Skeletal muscle tissue (tissue), 4 donors: ENCODE data around the gene DBN1. TPM values are rescaled to one million over a fixed set of nuclear protein-coding genes. Genes with fewer than 3 reads are reported as not detected.

Experiments
- H3K27ac ChIP-seq: one replicate; pipeline ENCODE4 v1.7.0; 2013; ENCODE audit warnings: mild to moderate bottlenecking, low read depth, low read length, inconsistent platforms
- H3K27me3 ChIP-seq, 3 donors: one replicate each; pipeline ENCODE4 v1.7.0; 2013; ENCODE audit warnings: low read length in 3 of 3; ENCODE audit not compliant: control insufficient read depth in 3 of 3, insufficient read depth in 3 of 3
- H3K36me3 ChIP-seq, 3 donors: one replicate each; pipeline ENCODE4 v1.7.0; 2013; ENCODE audit warnings: low read length in 3 of 3; ENCODE audit not compliant: control insufficient read depth in 3 of 3, insufficient read depth in 3 of 3
- H3K4me1 ChIP-seq, 3 donors: one replicate each; pipeline ENCODE4 v1.7.0; 2013; ENCODE audit warnings: low read length in 3 of 3, mild to moderate bottlenecking in 3 of 3; ENCODE audit not compliant: control insufficient read depth in 3 of 3, insufficient read depth in 3 of 3
- H3K4me3 ChIP-seq, 3 donors: one replicate each; pipeline ENCODE4 v1.7.0; 2013; ENCODE audit warnings: low read length in 3 of 3
- H3K9ac ChIP-seq, 3 donors: one replicate each; pipeline ENCODE4 v1.7.0; 2013; ENCODE audit warnings: low read length in 3 of 3, mild to moderate bottlenecking in 3 of 3, moderate library complexity in 2 of 3, low read depth in 1 of 3
- H3K9me3 ChIP-seq, 3 donors: one replicate each; pipeline ENCODE4 v1.7.0; 2013; ENCODE audit warnings: low read length in 3 of 3; ENCODE audit not compliant: control insufficient read depth in 3 of 3
- total RNA-seq: library from RNA; depleted of rRNA; stranded (reverse); fragments of >200 nt; gene quantifications from one replicate; pipeline ENCODE4 v1.2.3, GENCODE V29; 2014
- donor health status: Osteomylitis.

Gene DBN1
- total RNA-seq, 1 donor from 2014 or later: 108 TPM

DNA sequence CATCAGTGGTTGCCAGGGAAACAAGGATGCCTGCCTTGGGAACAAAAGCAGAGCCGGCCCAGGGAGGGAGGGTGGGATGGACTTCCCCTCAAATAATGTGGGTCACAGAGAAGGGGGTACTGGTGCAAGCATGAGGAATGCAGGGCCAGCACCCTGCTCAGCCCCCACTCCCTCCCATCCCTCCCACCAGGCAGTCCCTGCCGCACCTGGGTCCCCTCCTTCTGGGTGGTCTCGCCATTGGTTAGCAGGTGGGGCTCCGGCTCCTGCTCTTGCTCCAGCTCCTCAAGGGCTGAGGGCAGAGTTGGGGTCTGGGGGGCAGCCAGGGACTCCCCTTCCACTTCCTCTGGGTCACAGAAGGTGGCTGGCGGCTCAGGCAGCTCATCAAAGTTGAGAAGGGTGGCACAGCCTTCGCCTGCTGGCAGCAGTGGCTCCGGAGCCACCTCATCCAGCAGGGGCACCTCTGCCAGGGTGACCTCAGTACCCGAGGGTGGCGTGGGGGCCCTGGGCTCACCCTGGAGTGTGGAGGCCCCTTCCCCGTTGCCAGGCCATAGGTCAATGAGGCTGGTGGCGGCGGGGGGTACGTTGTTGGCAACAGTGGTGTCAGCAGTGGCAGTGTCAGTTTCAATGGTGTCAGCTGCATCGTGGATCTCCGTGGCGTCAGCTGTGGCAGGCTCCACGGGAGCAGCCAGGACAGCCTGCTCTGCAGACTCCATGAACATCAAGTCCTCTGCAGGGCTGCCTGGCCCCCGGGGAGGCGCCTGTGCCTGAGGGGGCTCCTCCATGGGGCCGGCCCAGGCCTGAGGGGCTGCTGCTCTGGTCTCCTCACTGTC, 15.4 kb downstream of the DBN1 start:
- Histone ChIP-seq H3K4me1 (peaks cover 24 to 32% (median 28%) of the 10 kb centered on the region in 3 donors), H3K27ac (no peak overlapping the region), H3K4me3 (no peak overlapping the region), H3K27me3 (peaks cover 0 to 9% (median 0%) of the 10 kb centered on the region in 3 donors), H3K9me3 (no peaks in the 10 kb centered on the region), H3K36me3 (peaks cover 0 to 6% (median 6%) of the 10 kb centered on the region in 3 donors), H3K9ac (no peak overlapping the region)

DNA sequence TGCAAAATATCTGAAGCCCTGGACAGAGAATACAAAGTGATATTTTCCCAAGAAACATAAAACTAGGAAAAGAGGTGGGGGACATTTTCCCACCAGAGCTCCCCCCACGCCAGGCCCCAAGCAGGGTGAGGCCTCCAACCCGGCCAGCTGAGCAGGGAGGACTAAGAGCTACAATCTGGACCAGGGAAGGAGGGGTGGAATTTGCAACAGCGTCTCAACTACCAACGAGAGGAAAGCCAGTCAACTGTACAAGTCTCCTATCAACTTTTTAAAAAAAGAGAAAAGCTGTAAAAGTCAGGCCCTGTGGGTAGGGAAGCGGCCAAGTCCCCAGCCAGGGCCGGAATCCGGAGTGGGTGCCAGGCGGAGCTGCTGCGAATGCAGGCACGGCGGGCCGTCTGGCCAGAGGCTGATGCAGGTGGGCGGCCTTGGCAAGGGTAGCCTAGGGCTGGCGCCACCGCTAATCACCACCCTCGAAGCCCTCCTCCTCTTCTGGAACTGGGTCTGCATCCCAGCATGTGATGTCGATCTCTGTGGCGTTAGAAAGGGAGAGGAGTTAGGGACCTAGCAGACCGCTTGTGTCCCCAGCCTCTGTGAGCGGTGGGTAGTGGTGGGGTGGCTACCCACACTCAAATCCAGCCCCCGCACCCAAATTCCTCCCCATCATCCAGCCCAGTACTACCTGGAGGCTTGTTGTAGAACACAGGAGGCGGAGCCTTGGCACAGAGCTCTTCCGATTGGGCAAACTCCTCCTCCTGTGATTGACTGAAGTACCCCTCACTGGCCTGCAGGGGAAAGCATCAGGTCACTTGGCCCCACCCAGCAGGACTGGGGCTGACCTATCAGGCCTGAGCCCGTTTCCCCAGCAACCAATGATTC, 16.2 kb downstream of the DBN1 start:
- H3K27me3 ChIP-seq: peaks cover 0 to 16% (median 8%) of the 10 kb centered on the region in 3 donors
- peaks cover 24 to 32% (median 26%) of the 10 kb centered on the region in 3 donors for H3K4me1 ChIP-seq
- no peaks in the 10 kb centered on the region for H3K9me3 ChIP-seq
- H3K9ac ChIP-seq: peak overlapping the region in 1 of 3 donors; percentile 3
- peaks cover 0 to 6% (median 6%) of the 10 kb centered on the region in 3 donors for H3K36me3 ChIP-seq
- peak overlapping the region; percentile 12 for H3K27ac ChIP-seq
- no peak overlapping the region for H3K4me3 ChIP-seq

DNA sequence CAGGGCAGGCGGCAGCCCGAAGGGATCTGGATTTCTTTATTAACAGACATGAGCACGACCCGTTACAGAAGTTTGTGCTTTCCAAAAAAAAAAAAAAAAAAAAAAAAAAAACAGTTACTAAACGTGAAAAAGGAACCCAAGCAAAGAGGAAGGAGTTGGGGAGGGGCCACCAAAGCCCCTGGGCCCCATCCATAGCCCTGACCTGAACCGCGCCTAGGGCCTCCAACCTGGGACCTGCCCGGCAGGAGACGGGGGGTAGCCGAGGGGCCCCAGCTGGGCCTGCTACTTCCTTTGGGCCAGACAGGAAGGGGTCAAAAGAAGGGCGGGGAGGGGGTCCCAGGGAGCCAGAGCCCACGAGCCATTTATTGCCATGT, 16.9 kb downstream of the DBN1 start:
- peak overlapping the region in 1 of 3 donors; percentile 3 for H3K9ac ChIP-seq
- H3K27me3 ChIP-seq: peaks cover 0 to 22% (median 14%) of the 10 kb centered on the region in 3 donors
- H3K9me3 ChIP-seq: no peaks in the 10 kb centered on the region
- H3K4me1 ChIP-seq: peaks cover 24 to 32% (median 26%) of the 10 kb centered on the region in 3 donors
- H3K36me3 ChIP-seq: peaks cover 0 to 6% (median 6%) of the 10 kb centered on the region in 3 donors
- H3K4me3 ChIP-seq: no peak overlapping the region
- H3K27ac ChIP-seq: no peak overlapping the region

DNA sequence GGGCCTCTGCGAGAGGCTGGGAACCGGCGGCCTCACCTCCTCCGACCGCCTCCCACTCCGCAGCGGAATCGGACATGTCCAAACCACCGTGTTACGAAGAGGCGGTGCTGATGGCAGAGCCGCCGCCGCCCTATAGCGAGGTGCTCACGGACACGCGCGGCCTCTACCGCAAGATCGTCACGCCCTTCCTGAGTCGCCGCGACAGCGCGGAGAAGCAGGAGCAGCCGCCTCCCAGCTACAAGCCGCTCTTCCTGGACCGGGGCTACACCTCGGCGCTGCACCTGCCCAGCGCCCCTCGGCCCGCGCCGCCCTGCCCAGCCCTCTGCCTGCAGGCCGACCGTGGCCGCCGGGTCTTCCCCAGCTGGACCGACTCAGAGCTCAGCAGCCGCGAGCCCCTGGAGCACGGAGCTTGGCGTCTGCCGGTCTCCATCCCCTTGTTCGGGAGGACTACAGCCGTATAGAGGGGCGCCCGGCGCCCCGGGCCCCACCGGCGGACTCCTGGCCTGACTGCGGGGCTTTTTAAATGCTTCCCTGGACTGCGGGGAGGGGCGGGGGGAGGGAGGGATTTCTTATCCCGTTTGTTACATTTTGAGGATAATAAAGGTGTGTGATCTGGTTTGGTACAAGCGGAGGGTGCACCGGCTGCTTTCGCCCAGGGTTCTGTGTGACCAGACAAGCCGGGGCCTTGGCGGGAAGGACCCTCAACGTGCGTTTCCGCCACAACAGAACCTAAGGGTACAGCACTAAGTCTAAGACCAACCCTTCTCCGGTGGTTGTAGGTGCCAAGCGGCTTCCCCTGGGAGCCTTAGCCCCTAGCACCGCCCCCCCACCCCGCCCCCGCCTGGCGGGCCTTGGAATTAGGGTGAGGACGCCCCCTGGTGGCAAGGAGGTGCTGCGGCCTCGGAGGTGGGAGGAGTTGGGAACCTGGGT, 17.5 kb downstream of the DBN1 start:
- Histone ChIP-seq H3K4me3 (peak overlapping the region; percentile 61 to 81 (median 65)), H3K27ac (no peak overlapping the region), H3K9me3 (no peaks in the 10 kb centered on the region), H3K9ac (peak overlapping the region; percentile 51 to 73 (median 65)), H3K4me1 (peaks cover 24 to 32% (median 25%) of the 10 kb centered on the region in 3 donors), H3K36me3 (peaks cover 0 to 6% (median 6%) of the 10 kb centered on the region in 3 donors), H3K27me3 (peaks cover 0 to 25% (median 16%) of the 10 kb centered on the region in 3 donors)

DNA sequence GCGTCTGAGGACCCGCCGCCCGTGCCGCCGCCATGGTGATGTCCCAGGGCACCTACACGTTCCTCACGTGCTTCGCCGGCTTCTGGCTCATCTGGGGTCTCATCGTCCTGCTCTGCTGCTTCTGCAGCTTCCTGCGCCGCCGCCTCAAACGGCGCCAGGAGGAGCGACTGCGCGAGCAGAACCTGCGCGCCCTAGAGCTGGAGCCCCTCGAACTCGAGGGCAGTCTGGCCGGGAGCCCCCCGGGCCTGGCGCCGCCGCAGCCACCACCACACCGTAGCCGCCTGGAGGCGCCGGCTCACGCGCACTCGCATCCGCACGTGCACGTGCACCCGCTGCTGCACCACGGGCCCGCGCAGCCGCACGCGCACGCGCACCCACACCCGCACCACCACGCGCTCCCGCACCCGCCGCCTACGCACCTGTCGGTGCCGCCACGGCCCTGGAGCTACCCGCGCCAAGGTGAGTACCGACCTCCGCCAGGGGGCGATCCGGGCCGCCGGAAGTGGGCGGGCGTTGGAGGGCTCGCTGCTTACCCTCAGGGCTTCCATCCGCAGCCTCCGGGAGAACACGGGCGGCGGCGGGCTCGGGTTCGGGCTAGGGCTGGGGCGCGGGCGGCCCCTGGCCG, 18.3 kb downstream of the DBN1 start:
- Histone ChIP-seq H3K4me3 (peak overlapping the region; percentile 61 to 81 (median 65)), H3K27me3 (peaks cover 0 to 32% (median 23%) of the 10 kb centered on the region in 3 donors), H3K27ac (no peak overlapping the region), H3K36me3 (peaks cover 0 to 6% (median 4%) of the 10 kb centered on the region in 3 donors), H3K9me3 (no peaks in the 10 kb centered on the region), H3K9ac (peak overlapping the region; percentile 20 to 73 (median 65)), H3K4me1 (peaks cover 24 to 32% (median 25%) of the 10 kb centered on the region in 3 donors)

DNA sequence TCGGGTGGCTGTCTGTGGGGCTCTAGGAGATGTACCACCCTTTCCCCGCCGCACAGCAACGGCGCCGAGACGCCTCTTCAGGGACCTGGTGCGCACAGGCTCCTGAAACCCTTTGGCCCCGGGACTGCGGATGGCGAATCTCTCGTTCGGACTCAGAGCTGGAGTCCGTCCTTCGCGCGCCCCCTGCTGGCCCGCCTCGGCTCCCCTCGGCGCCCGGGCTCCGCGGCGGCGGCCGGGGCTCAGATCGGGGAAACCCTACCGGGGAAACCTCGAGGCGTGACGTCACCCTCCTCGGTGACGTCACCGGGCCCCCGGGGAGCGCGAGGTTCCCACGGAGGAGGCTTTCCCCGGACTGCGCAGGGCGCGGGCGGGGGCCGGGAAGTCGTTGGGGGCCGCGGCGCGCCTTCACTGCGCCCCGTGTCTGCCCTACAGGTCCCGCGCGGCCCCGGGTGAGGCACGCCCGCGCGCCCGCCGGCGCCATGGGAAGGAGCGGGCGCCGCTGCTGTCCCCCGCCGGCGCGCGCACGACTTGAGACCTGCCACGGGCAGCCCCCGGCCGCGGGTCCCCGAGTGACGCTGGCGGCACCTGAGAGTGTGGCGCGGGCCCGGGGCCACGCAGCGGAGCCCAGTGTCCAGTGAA, 18.9 kb downstream of the DBN1 start:
- Histone ChIP-seq H3K27ac (no peak overlapping the region), H3K9me3 (no peaks in the 10 kb centered on the region), H3K4me3 (peak overlapping the region; percentile 59 to 81 (median 61)), H3K4me1 (peaks cover 24 to 32% (median 25%) of the 10 kb centered on the region in 3 donors), H3K27me3 (peaks cover 0 to 38% (median 30%) of the 10 kb centered on the region in 3 donors), H3K9ac (peak overlapping the region; percentile 20 to 70 (median 59)), H3K36me3 (peaks cover 0 to 6% (median 2%) of the 10 kb centered on the region in 3 donors)

DNA sequence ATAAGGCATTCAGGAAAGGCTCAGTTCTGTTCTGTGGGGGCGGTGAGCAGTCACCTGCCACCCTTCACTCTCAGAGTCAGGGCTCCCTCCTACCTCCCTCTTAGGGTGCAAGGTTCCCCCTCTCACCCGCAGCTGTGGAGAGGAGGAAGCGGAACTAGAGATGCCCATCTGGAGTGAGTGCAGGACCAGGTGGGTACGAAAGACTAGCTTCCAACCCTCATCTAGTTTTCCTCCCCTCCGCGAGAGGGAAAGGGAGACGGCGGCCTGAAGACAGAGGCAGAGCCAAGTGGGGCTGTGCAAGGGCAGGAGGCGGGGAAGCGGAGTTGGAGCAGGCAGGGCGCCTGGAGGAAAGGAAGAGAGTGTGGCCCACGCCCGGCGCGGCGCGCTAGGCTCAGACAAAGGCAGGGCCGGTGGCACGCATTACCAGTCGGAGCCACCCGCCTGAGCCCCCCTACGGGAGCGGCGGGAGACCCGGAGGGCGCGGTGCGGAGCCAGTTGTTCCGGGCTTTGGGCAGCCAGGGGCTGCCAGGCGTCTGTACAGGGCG, 19.5 kb downstream of the DBN1 start:
- Histone ChIP-seq H3K27me3 (peaks cover 0 to 38% (median 34%) of the 10 kb centered on the region in 3 donors), H3K9ac (peak overlapping the region in 2 of 3 donors; percentile 53 to 64), H3K27ac (no peak overlapping the region), H3K9me3 (no peaks in the 10 kb centered on the region), H3K4me1 (peaks cover 24 to 32% (median 25%) of the 10 kb centered on the region in 3 donors), H3K4me3 (peak overlapping the region; percentile 49 to 61 (median 59)), H3K36me3 (peaks cover 0 to 5% (median 1%) of the 10 kb centered on the region in 3 donors)
